ACHN (cell line): Measurements from ENCODE around the gene MYMK.

ENCODE experiments used
- DNase-seq: peaks from one replicate; pipeline ENCODE4 v3.0.0-alpha.2; 2015
- in situ Hi-C: cut with HindIII; loops from 2 replicates; pipeline ENCODE4 v1.10.0; 2017; ENCODE audit warnings: low sequenced_read_pairs, low pct_ligation_motif_present, low pct_unique_long_range_greater_than_20kb

Gene MYMK

DNA sequence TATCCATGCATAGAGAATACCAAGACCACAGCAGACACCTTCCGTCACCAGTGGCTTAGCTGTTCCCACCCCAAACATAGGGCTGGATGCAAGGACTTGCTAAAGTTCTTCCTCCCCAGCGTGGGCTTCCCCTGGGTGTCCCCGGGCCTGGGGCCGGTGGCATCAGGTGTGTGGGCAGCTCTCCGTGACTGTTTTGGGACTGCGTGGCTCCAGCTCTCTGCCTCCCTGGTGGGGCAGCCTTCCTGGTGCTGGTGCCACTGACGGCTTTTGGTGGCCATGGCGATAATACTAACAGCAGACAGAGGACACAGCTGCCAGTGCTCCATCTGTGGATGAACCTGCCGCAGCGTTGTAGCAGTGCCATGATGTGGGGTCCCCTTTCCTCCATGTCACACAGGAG is 60.1 kb downstream of the MYMK start:
- DNase-seq: no peak
- in situ Hi-C loops: no loop called here
